WTC11 (cell line): ENCODE results near the gene PIK3IP1.

Experiments
- AR ChIP-seq: fragments of 250-450 bp; sonication (Bioruptor Pico); IDR thresholded peaks from 2 replicates; pipeline ENCODE4 v1.9.0; 2021; ENCODE audit warnings: mild to moderate bottlenecking
- CTCF ChIP-seq: fragments of 200-600 bp; IDR thresholded peaks from 2 replicates; pipeline ENCODE4 v1.8.0; 2022; ENCODE audit warnings: antibody characterized with exemption
- FOXJ3 ChIP-seq: sonication (generic); formaldehyde crosslinking; IDR thresholded peaks from 2 replicates; pipeline ENCODE4 v1.9.0; 2021; ENCODE audit warnings: missing genetic modification reagents, mild to moderate bottlenecking, borderline replicate concordance
- FOXK1 ChIP-seq: sonication (generic); formaldehyde crosslinking; IDR thresholded peaks from 2 replicates; pipeline ENCODE4 v1.8.0; 2022; ENCODE audit warnings: mild to moderate bottlenecking, moderate library complexity, missing genetic modification reagents
- MAX ChIP-seq: sonication (generic); formaldehyde crosslinking; IDR thresholded peaks from 2 replicates; pipeline ENCODE4 v1.8.0; 2022; ENCODE audit warnings: mild to moderate bottlenecking, missing genetic modification reagents
- NFE2L1 ChIP-seq: sonication (generic); formaldehyde crosslinking; IDR thresholded peaks from 2 replicates; pipeline ENCODE4 v1.8.1; 2023; ENCODE audit warnings: missing genetic modification reagents
- RORB ChIP-seq: fragments of 250-450 bp; sonication (Bioruptor Pico); IDR thresholded peaks from 2 replicates; pipeline ENCODE4 v1.9.0; 2021; ENCODE audit warnings: mild to moderate bottlenecking
- TEAD1 ChIP-seq: sonication (generic); formaldehyde crosslinking; IDR thresholded peaks from 2 replicates; pipeline ENCODE4 v1.8.0; 2022; ENCODE audit warnings: mild to moderate bottlenecking, missing genetic modification reagents
- ZNF423 ChIP-seq: fragments of 250-450 bp; sonication (Bioruptor Pico); IDR thresholded peaks from 2 replicates; pipeline ENCODE4 v2.1.2; 2022; ENCODE audit warnings: mild to moderate bottlenecking, moderate library complexity
- TF ChIP-seq, protein P1 (sequence below): sonication (generic); formaldehyde crosslinking; IDR thresholded peaks from 2 replicates; pipeline ENCODE4 v1.8.1; 2023; ENCODE audit warnings: mild to moderate bottlenecking, missing genetic modification reagents, moderate library complexity

- TF ChIP-seq AR (no peak), MAX (CRISPR knock-in tag) (peak; percentile 43), CTCF (no peak), RORB (CRISPR knock-in tag) (no peak), FOXK1 (peak; percentile 87), FOXJ3 (CRISPR knock-in tag) (no peak), TEAD1 (no peak), ZNF423 (CRISPR knock-in tag) (no peak), NFE2L1 (CRISPR knock-in tag) (no peak)
- TF ChIP-seq, protein P1, sequence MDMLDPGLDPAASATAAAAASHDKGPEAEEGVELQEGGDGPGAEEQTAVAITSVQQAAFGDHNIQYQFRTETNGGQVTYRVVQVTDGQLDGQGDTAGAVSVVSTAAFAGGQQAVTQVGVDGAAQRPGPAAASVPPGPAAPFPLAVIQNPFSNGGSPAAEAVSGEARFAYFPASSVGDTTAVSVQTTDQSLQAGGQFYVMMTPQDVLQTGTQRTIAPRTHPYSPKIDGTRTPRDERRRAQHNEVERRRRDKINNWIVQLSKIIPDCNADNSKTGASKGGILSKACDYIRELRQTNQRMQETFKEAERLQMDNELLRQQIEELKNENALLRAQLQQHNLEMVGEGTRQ (CRISPR knock-in tag) = no peak
Measured at GRCh38 chr22:31292236-31292989, at the start of gene PIK3IP1.
